Panc1 (cell line): Measurements from ENCODE around the gene MBOAT7. TPM values are rescaled to one million over a fixed set of nuclear protein-coding genes. Genes with fewer than 3 reads are reported as not detected.

ENCODE experiments used
- ATAC-seq: fragments of 200-7000 bp; cut with Tn5 transposase; 2 replicates; pipeline ENCODE4 v1.9.1; 2020; ENCODE audit warnings: mild to moderate bottlenecking, moderate library complexity
- BruUV-seq: library from RNA; stranded (reverse); fragments of 400-500 nt; replicated peaks from 2 replicates; lab custom pipeline; 2021; lab: Mats Ljungman, UMichigan
- CTCF ChIA-PET: fragments of 300-600 bp; sonication (Branson Sonifier 250); formaldehyde crosslinking; loops from one replicate; lab custom pipeline; 2022; ENCODE audit warnings: antibody characterized with exemption; lab: Charles Lee
- POLR2A ChIA-PET: fragments of 300-600 bp; sonication (Branson Sonifier 250); formaldehyde crosslinking; loops from one replicate; lab custom pipeline; 2022; ENCODE audit warnings: antibody characterized with exemption; lab: Charles Lee
- DNase-seq: peaks from one replicate; pipeline ENCODE4 v3.0.0-alpha.2; 2010; ENCODE audit warnings: low read depth, low spot score
- H3K27ac ChIP-seq: 2 replicates; pipeline ENCODE4 v1.5.1; 2011; ENCODE audit warnings: mild to moderate bottlenecking, low read length, inconsistent platforms
- H3K27me3 ChIP-seq: fragments of 200-500 bp; sonication (Bioruptor generic); 2 replicates; pipeline ENCODE4 v1.6.0; 2014; ENCODE audit warnings: low read length, inconsistent platforms; ENCODE audit not compliant: control insufficient read depth, insufficient read depth
- H3K36me3 ChIP-seq: fragments of 200-500 bp; sonication (Bioruptor generic); 2 replicates; pipeline ENCODE4 v1.5.1; 2014; ENCODE audit warnings: inconsistent platforms, mild to moderate bottlenecking, low read length, moderate library complexity; ENCODE audit not compliant: control insufficient read depth, insufficient read depth
- H3K4me1 ChIP-seq: 2 replicates; pipeline ENCODE4 v1.5.1; 2011; ENCODE audit warnings: inconsistent platforms, mild to moderate bottlenecking, low read length, moderate library complexity; ENCODE audit not compliant: control insufficient read depth, insufficient read depth
- H3K4me3 ChIP-seq, 2 experiments: 2 replicates each; pipeline ENCODE4 v1.5.1; 2011 to 2012; ENCODE audit warnings: low read depth in 2 of 2, low read length in 2 of 2, mild to moderate bottlenecking in 2 of 2, inconsistent platforms in 1 of 2, moderate library complexity in 1 of 2
- H3K9me3 ChIP-seq: fragments of 200-500 bp; sonication (Bioruptor generic); 2 replicates; pipeline ENCODE4 v1.5.1; 2014; ENCODE audit warnings: low read depth, mild to moderate bottlenecking, inconsistent platforms, low read length, moderate library complexity; ENCODE audit not compliant: control insufficient read depth, insufficient read depth
- CTCF ChIP-seq: fragments of 450-650 bp; IDR thresholded peaks from 2 replicates; pipeline ENCODE4 v1.5.1; 2017; ENCODE audit warnings: mild to moderate bottlenecking
- POLR2AphosphoS5 ChIP-seq: IDR thresholded peaks from 2 replicates; pipeline ENCODE4 v1.6.1; 2012; ENCODE audit warnings: mild to moderate bottlenecking, low read depth, low read length, moderate library complexity
- REST ChIP-seq, 2 experiments: IDR thresholded peaks; 2 replicates each; pipeline ENCODE4 v1.6.1; 2011 to 2012; ENCODE audit warnings: low read depth in 2 of 2, control low read depth in 1 of 2, low read length in 1 of 2, mild to moderate bottlenecking in 1 of 2, moderate library complexity in 1 of 2; ENCODE audit not compliant: insufficient read depth in 1 of 2
- SIN3A ChIP-seq: IDR thresholded peaks from 2 replicates; pipeline ENCODE4 v1.6.1; 2012; ENCODE audit warnings: low read depth, mild to moderate bottlenecking, low read length, moderate library complexity, borderline replicate concordance; ENCODE audit not compliant: insufficient read depth
- TCF7L2 ChIP-seq: IDR thresholded peaks from 2 replicates; pipeline ENCODE4 v1.6.1; 2011; ENCODE audit warnings: mild to moderate bottlenecking, low read depth, low read length, inconsistent platforms
- in situ Hi-C: cut with HindIII; loops from 2 replicates; pipeline ENCODE4 v1.10.0; 2016; ENCODE audit warnings: low sequenced_read_pairs, low pct_unique_long_range_greater_than_20kb
- intact Hi-C: fragments of 100-400 bp; cut with micrococcal nuclease; formaldehyde crosslinking; loops from one replicate; pipeline ENCODE4 v1.10.0; 2022; ENCODE audit not compliant: unreplicated experiment
- total RNA-seq: library from RNA; stranded (reverse); gene quantifications from one replicate; pipeline ENCODE4 v1.2.1, GENCODE V29; 2021; ENCODE audit not compliant: unreplicated experiment

The MBOAT7 gene
- total RNA-seq, 1 experiment from 2014 or later = 264 TPM

GRCh38 chr19:54180691-54181091 is 8.7 kb downstream of the MBOAT7 start:
- Histone ChIP-seq H3K27ac (no peak overlapping the region), H3K4me3 (no peak overlapping the region), H3K36me3 (no peaks in the 10 kb centered on the region; the same call in 1 of the 2 replicates), H3K9me3 (no peaks in the 10 kb centered on the region), H3K27me3 (no peaks in the 10 kb centered on the region), H3K4me1 (no peaks in the 10 kb centered on the region)
- TF ChIP-seq SIN3A (no peak), TCF7L2 (no peak), REST (IDR thresholded peaks at IDR 0.05; ENCODE audit: insufficient read depth in 1 of 2, low read depth in 2 of 2, low read length in 1 of 2) (no peak), POLR2AphosphoS5 (no peak), CTCF (no peak)
- ATAC-seq (no peak), DNase-seq (no peak)
- no TSS peak for BruUV-seq
- POLR2A ChIA-PET = no interaction called here
- in situ Hi-C loops (no loop called here), intact Hi-C loops (no loop called here)
- CTCF ChIA-PET = interaction anchor here (1.5 kb wide), 1 partner anchor 9 kb away, joined by 6 read pairs; the partner anchor contains the start of gene MBOAT7

- Histone ChIP-seq H3K9me3 (no peaks in the 10 kb centered on the region), H3K36me3 (no peaks in the 10 kb centered on the region; the same call in 1 of the 2 replicates), H3K4me1 (no peaks in the 10 kb centered on the region), H3K27me3 (no peaks in the 10 kb centered on the region), H3K27ac (no peak overlapping the region), H3K4me3 (no peak overlapping the region)
- TF ChIP-seq REST (IDR thresholded peaks at IDR 0.05; ENCODE audit: insufficient read depth in 1 of 2, low read depth in 2 of 2, low read length in 1 of 2) (no peak), CTCF (no peak), SIN3A (no peak), TCF7L2 (no peak)
- ChIA-PET POLR2A (no interaction called here), CTCF (interaction anchor here (1.5 kb wide), 1 partner anchor 9 kb away, joined by 6 read pairs; the partner anchor contains the start of gene MBOAT7)
- intact Hi-C loops = no loop called here
- DNase-seq (no peak), ATAC-seq (peak; percentile 72)
- BruUV-seq = no TSS peak
- in situ Hi-C loops = no loop called here
Measured at GRCh38 chr19:54179921-54180461, 9.4 kb downstream of the MBOAT7 start.
